ENCODE measurements around the gene EFNB1.
"Not testable (repeated sequence)": the region's sequence is repeated elsewhere in the genome, so short reads cannot be mapped to it uniquely, and the experiment has no call there.

EFNB1 gene

DNA sequence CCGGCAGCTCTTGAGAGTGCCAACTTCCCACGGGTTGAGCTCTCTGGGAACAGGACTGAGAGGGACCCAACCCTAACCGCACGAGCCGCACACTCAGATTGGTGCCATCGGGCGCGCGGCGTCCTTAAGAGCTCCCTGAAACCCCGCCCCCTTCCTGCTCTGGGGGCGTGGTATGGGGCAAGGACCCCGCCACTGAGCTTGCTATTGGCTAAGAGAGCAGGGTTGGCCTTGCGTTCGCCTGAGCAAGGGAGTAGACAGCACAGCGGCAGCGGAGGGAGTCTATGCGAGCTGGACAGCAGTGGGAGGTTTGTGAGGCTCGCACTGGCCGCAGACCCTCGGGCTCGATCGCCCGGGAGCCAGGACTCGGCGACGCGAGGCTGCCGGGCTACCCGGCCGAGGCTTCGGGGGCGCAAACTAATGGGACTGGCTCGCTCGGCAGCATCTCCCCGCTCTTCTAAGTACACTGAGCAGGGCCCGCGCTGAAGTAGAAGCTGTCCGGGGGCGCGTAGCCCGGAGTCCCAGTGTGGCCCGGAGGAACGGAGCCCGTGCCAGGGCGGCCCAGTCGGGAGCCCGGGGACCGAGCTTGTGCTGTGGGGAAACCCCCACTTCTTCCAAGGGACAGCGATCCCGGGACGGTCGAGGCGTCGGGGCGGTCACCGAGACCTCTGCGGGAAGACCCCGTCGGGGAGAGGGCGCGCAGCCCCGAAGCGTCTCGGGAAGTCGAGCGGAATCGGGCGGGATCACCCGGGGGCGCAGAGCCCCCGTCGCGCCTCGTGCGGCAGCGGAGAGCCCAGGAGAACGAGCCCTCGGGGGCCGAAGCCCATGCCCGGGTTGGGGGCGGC is at the start of gene EFNB1:
Gene EFNB1 (plus strand): TSS at position 282 of the 842 bp plus-strand sequence. CDS start 756 bp downstream, outside the sequence.
- H3K9me3 Mint-ChIP-seq = no peaks in the 10 kb centered on the region
- peak within 1 kb of the TSS; percentile 85 for H3K4me3 Mint-ChIP-seq

DNA sequence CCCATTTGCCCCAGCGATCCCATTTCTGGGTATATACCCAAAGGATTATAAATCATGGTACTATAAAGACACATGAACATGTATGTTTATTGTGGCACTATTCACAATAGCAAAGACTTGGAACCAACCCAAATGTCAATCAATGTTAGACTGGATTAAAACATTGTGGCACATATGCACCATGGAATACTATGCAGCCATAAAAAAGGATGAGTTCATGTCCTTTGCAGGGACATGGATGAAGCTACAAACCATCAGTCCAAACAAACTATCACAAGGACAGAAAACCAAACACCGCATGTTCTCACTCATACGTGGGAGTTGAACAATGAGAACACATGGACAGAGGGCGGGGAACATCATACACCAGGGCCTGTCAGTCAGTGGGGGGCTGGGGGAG is 47.5 kb upstream of the EFNB1 start:
- H3K9me3 Mint-ChIP-seq; H3K36me3 Mint-ChIP-seq (ENCODE audit: low read depth); H3K4me1 Mint-ChIP-seq (ENCODE audit: low read depth); intact Hi-C loops (cut with micrococcal nuclease); H3K27ac Mint-ChIP-seq; H3K4me3 Mint-ChIP-seq; H3K27me3 Mint-ChIP-seq: not testable (repeated sequence)

More for the DNA sequence above, at the start of gene EFNB1:
- intact Hi-C loops (cut with micrococcal nuclease) = loop anchor here (1.0 kb wide), 1 partner anchor 231 kb away; no protein-coding TSS in a partner anchor
- Mint-ChIP-seq H3K36me3 (ENCODE audit: low read depth) (peaks cover 11% of the 10 kb centered on the region), H3K4me1 (ENCODE audit: low read depth) (peaks cover 37% of the 10 kb centered on the region), H3K27ac (peak within 1 kb of the TSS; percentile 79), H3K27me3 (peaks cover 30% of the 10 kb centered on the region)

DNA sequence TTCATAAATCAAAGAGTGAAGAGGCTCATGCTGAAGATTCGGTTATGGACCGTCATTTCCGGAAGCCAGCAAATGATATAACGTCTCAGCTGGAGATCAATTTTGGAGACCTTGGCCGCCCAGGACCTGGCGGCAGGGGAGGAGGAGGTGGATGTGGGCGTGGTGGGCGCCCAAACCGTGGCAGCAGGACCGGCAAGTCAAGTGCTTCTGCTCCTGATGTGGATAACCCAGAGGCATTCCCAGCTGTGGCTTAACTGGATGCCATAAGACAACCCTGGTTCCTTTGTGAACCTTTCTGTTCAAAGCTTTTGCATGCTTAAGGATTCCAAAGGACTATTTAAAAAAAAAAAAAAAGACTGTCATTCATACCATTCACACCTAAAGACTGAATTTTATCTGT is 44.0 kb upstream of the EFNB1 start:
- Mint-ChIP-seq H3K27ac (no peak overlapping the region), H3K36me3 (ENCODE audit: low read depth) (no peaks in the 10 kb centered on the region), H3K4me3 (no peak overlapping the region)

DNA sequence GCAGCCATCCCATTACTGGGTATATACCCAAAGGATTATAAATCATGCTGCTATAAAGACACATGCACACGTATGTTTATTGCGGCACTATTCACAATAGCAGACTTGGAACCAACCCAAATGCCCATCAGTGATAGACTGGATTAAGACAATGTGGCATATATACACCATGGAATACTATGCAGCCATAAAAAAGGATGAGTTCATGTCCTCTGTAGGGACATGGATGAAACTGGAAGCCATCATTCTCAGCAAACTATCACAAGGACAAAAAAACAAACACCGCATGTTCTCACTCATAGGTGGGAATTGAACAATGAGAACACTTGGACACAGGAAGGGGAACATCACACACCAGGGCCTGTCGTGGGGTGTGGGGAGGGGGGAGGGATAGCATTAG is 42.2 kb upstream of the EFNB1 start:
- H3K4me1 Mint-ChIP-seq (ENCODE audit: low read depth); H3K4me3 Mint-ChIP-seq; H3K36me3 Mint-ChIP-seq (ENCODE audit: low read depth); H3K27me3 Mint-ChIP-seq; intact Hi-C loops (cut with micrococcal nuclease); H3K9me3 Mint-ChIP-seq; H3K27ac Mint-ChIP-seq: not testable (repeated sequence)

More for the DNA sequence above, 44.0 kb upstream of the EFNB1 start:
- intact Hi-C loops (cut with micrococcal nuclease) = no loop called here
- no peaks in the 10 kb centered on the region for H3K4me1 Mint-ChIP-seq (ENCODE audit: low read depth)
- peaks cover 3% of the 10 kb centered on the region for H3K27me3 Mint-ChIP-seq
- no peaks in the 10 kb centered on the region for H3K9me3 Mint-ChIP-seq

DNA sequence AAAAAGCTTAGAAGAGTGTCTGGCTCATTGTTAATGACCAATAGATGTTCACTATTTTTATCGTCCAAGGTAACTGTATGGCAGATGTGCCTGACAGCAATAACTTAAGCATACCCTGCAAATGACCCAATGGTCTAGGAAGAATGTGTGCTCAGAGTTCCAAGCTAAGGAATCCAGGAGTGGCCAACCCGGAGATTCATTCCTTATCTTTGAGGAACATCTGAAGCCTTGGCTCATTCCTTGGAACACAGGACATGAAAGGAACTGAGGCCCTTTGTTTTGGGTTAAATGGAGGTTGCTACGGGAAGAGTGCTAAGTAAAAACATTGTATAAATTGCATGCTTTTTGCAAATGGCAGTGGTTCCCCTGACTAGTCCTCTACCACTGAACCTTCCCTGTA is 38.9 kb upstream of the EFNB1 start:
- Mint-ChIP-seq H3K27me3 (no peaks in the 10 kb centered on the region), H3K4me1 (ENCODE audit: low read depth) (no peaks in the 10 kb centered on the region), H3K4me3 (no peak overlapping the region), H3K27ac (no peak overlapping the region), H3K36me3 (ENCODE audit: low read depth) (no peaks in the 10 kb centered on the region), H3K9me3 (no peaks in the 10 kb centered on the region)
- intact Hi-C loops (cut with micrococcal nuclease) = no loop called here

DNA sequence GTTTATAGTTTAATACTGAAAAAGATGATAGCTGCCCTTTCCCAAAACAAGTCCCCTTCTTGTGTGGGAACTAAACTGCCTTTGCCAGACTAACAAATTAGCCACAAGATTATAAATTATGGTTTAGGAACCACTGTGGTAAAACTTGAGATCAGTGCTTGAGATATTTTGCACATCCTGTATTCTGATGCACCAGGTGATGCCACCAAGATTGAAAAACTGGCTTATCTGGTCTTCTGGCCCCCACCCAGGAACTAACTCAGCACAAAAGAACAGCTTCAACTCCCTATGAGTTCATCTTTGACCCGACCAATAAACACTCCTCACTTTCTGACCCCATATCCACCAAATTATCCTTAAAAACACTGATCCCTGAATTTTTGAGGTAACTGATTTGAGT is 36.7 kb upstream of the EFNB1 start:
- Mint-ChIP-seq H3K9me3 (no peaks in the 10 kb centered on the region), H3K27ac (no peak overlapping the region), H3K36me3 (ENCODE audit: low read depth) (no peaks in the 10 kb centered on the region), H3K27me3 (no peaks in the 10 kb centered on the region), H3K4me3 (no peak overlapping the region), H3K4me1 (ENCODE audit: low read depth) (no peaks in the 10 kb centered on the region)
- intact Hi-C loops (cut with micrococcal nuclease) = no loop called here

DNA sequence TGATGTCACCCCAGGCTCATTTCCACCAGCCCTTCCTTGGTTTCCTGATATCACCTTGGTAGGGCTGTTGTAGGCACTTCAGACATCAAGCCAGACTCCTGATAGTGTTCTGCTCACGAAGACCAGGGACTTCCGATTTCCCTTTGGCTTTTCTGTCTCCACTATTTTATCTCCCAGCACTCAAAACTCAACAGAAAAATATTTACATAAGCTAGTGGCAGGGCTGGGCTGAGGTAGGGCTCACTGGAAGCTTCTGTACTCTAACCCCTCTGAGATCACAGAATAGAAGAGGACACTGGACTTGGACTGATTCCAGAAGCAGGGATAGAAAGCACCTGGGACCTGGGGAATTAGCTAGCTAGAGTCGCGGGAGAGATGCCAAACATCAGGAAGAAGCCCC is 34.4 kb upstream of the EFNB1 start:
- Mint-ChIP-seq H3K27me3 (no peaks in the 10 kb centered on the region), H3K9me3 (peaks cover 20% of the 10 kb centered on the region), H3K27ac (no peak overlapping the region), H3K36me3 (ENCODE audit: low read depth) (no peaks in the 10 kb centered on the region), H3K4me1 (ENCODE audit: low read depth) (no peaks in the 10 kb centered on the region), H3K4me3 (no peak overlapping the region)
- intact Hi-C loops (cut with micrococcal nuclease) = no loop called here

DNA sequence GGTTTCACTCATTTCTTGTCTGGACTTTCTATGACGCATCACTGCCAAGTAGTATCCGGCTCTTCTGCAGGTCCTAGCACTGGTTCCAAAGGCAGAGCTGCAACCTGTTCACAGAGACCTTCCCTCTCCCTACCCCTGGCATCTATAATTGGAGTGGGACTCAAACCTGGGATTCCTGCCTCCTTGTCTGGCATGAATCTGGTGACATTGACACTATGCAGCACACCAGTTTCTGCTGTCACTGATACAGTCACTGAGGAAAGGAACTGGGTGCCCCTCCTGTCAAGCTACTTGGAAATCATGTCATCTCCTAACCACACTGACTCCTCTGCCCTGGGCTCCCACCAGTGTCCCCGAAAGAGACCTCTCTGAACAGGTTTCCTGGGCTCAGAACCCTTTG is 33.1 kb upstream of the EFNB1 start:
- no peak overlapping the region for H3K27ac Mint-ChIP-seq
- intact Hi-C loops (cut with micrococcal nuclease) = no loop called here
- H3K9me3 Mint-ChIP-seq = peaks cover 20% of the 10 kb centered on the region
- H3K27me3 Mint-ChIP-seq = no peaks in the 10 kb centered on the region
- H3K4me1 Mint-ChIP-seq (ENCODE audit: low read depth) = no peaks in the 10 kb centered on the region
- no peaks in the 10 kb centered on the region for H3K36me3 Mint-ChIP-seq (ENCODE audit: low read depth)
- H3K4me3 Mint-ChIP-seq = no peak overlapping the region

DNA sequence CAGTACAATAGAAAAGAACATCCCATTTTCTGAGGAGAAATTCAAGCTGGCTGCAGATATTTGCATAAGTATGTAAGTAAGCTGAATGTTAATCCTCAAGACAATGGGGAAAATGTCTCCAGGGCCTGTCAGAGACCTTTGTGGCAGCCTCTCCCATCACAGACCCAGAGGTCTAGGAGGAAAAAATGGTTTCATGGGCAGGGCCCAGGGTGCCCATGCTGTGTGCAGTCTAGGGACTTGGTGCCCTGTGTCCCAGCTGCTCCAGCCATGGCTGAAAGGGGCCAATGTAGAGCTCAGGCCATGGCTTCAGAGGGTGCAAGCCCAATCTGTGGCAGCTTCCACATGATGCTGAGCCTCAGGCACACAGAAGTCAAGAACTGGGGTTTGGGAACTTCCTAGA is 30.4 kb upstream of the EFNB1 start:
- H3K36me3 Mint-ChIP-seq (ENCODE audit: low read depth); H3K4me1 Mint-ChIP-seq (ENCODE audit: low read depth); H3K27ac Mint-ChIP-seq; H3K27me3 Mint-ChIP-seq; H3K4me3 Mint-ChIP-seq; intact Hi-C loops (cut with micrococcal nuclease): not testable (repeated sequence)
- H3K9me3 Mint-ChIP-seq = peaks cover 20% of the 10 kb centered on the region

DNA sequence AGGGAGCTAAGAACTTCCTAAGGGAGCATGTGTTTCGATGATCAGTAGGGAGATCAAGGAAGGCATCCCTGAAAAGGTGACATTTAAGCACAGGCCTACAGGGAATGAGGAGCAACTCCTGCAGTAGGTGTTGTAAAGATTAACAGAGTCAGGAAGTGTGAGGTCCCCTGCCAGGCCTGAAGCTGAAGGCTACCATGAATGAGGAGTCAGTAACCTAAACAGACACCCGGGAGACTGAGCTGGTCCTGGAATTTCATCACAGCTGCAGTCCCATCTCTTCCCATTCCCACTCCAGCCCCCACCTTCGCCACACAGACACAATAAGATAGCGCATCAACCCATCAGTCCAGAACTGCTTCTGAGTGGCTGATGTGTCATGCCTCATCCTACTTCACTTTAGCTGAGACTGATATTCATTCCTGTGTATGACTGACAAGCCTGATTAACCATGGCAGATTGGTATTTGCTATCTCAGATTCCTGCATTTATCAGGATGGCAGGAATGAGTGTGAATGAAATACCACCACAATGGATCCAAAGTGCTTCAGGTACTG is 27.0 kb upstream of the EFNB1 start:
- Mint-ChIP-seq H3K9me3 (peaks cover 20% of the 10 kb centered on the region), H3K4me1 (ENCODE audit: low read depth) (no peaks in the 10 kb centered on the region), H3K36me3 (ENCODE audit: low read depth) (no peaks in the 10 kb centered on the region), H3K4me3 (no peak overlapping the region), H3K27ac (no peak overlapping the region), H3K27me3 (peaks cover 5% of the 10 kb centered on the region)
- intact Hi-C loops (cut with micrococcal nuclease) = no loop called here

DNA sequence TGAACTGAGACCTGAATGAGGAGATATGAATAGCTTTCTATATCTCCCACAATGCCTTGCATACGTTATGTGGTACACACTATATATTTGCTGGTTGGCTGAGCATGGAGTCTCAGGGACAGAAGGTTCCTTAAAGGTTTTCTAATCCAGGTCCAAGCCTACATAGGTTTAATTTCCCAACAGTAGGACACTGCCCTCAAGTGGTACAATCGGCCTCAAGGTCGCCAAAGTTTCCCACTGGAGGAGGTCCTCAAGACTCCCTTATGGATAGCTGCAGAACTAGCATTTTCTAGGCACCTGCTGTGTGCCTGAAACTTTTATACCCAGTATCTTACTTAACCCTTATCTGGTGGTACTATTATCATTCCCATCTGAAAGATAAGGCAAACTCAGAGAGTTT is 21.0 kb upstream of the EFNB1 start:
- Mint-ChIP-seq H3K4me3 (no peak overlapping the region), H3K4me1 (ENCODE audit: low read depth) (no peaks in the 10 kb centered on the region), H3K36me3 (ENCODE audit: low read depth) (no peaks in the 10 kb centered on the region), H3K27ac (no peak overlapping the region), H3K9me3 (no peaks in the 10 kb centered on the region), H3K27me3 (peaks cover 8% of the 10 kb centered on the region)
- intact Hi-C loops (cut with micrococcal nuclease) = loop anchor here (2.0 to 5.0 kb wide), 2 partner anchors 75 to 296 kb away; no protein-coding TSS in a partner anchor

DNA sequence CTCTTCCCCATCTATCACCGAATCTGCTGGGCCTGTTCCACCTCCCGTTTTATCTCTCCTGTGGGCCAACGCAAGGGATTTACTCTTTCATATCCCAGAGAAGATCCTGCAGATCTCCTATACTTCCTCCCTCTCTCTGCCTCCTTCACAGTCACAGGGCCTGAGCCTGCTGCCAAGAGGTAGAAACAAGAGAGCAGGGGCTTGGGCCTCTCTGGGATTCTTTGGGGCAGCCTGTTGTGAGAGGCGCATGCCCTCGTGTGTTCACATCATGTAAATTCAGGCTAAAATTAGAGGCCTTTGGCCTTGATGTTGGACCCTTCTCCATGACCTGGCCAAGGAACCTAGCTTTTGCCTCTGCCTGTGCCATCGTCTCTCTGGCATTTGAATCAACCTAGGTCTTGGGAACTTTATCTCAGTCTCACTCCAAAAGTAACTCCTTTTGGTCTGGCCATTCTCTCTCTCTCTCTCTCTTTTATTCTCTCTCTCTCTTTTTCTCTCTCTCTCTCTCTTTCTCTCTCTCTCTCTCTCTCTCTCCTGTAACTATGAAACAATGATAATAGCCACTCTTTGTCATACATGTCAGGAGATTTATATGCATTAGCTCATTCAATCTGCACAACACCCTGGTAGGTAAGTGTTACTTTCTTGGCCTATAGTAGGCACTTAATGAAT is 20.0 kb upstream of the EFNB1 start:
- H3K4me3 Mint-ChIP-seq = no peak overlapping the region
- no peaks in the 10 kb centered on the region for H3K36me3 Mint-ChIP-seq (ENCODE audit: low read depth)
- no peak overlapping the region for H3K27ac Mint-ChIP-seq
- peaks cover 8% of the 10 kb centered on the region for H3K27me3 Mint-ChIP-seq
- H3K9me3 Mint-ChIP-seq = no peaks in the 10 kb centered on the region
- no peaks in the 10 kb centered on the region for H3K4me1 Mint-ChIP-seq (ENCODE audit: low read depth)
- intact Hi-C loops (cut with micrococcal nuclease) = loop anchor here (2.0 to 5.0 kb wide), 2 partner anchors 76 to 297 kb away; no protein-coding TSS in a partner anchor

DNA sequence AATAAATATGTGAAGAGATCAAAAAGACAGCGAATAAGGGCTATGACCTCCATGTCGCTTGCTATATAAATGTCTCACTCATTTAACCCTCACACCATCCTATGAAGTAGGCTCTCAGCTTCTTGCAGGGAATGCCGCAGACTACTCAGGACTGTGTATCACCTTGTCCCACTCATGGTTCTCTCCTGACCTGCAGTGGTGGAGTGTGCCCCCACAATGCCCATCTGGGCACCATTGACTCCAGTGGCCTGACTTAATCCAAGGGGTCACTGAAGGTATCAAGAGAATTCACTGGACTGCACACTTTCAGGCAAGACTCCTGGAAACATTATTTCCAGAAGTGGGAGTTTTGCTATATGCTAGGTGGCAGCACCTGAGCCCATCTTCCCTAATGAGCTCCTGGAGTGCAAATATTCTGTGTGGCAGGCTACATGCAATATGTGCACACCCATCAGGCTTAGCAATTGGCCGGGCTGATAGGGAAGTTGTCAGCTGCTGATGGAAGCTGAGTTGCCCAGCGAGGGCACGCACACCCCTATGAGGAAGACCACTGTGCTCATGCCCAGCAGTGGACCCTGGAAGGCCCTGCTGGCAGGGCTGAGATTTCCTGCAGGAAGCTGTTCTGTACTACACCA is 8.2 kb upstream of the EFNB1 start:
- no peaks in the 10 kb centered on the region for H3K9me3 Mint-ChIP-seq
- H3K4me3 Mint-ChIP-seq = no peak overlapping the region
- peaks cover 5% of the 10 kb centered on the region for H3K27me3 Mint-ChIP-seq
- peaks cover 7% of the 10 kb centered on the region for H3K4me1 Mint-ChIP-seq (ENCODE audit: low read depth)
- H3K36me3 Mint-ChIP-seq (ENCODE audit: low read depth) = no peaks in the 10 kb centered on the region
- no peak overlapping the region for H3K27ac Mint-ChIP-seq
- intact Hi-C loops (cut with micrococcal nuclease) = loop anchor here (5.0 kb wide), 1 partner anchor 467 kb away; no protein-coding TSS in a partner anchor

DNA sequence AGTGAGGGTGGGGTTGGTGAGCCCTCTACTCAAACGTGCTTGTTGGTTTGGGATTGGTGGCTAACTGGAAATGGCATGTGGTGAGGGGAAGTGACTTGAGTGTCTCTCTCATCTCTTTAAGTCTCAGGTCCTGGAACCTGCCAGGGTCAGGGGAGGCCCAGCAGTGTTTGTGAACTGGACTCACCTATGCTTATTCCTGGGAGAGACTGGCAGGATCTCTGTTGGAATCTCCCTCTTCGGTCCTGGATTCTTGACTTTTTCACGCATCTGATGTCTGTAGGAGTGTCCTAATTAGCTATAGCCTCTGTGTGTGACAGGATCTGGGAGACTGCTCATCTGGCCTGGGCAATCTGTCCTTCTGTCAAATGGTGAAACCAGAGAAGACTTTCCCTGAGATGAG is 7.2 kb upstream of the EFNB1 start:
- Mint-ChIP-seq H3K4me3 (no peak overlapping the region), H3K4me1 (ENCODE audit: low read depth) (peaks cover 7% of the 10 kb centered on the region)

More for the DNA sequence above, 7.2 kb upstream of the EFNB1 start:
- intact Hi-C loops (cut with micrococcal nuclease) = loop anchor here (5.0 kb wide), 1 partner anchor 466 kb away; no protein-coding TSS in a partner anchor
- no peaks in the 10 kb centered on the region for H3K9me3 Mint-ChIP-seq
- no peaks in the 10 kb centered on the region for H3K36me3 Mint-ChIP-seq (ENCODE audit: low read depth)
- no peak overlapping the region for H3K27ac Mint-ChIP-seq
- peaks cover 7% of the 10 kb centered on the region for H3K27me3 Mint-ChIP-seq
